Measurements from ENCODE around the gene MDFIC.

The MDFIC gene

DNA sequence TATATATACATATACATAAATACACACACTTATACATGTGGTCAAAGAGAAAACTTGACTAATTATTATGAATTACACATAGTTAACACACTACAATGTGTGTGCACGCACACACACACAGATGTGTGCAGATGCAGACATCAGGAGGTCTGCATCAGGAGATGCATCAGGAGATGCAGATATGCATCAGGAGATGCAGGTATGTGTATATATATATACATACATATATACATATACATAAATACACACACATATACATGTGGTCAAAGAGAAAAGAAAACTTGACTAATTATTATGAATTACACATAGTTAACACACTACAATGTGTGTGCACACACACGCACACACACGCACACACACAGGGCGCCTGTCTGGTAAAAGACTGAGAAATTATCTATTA lies 31.3 kb upstream of the MDFIC start:
- TF ChIP-seq, protein P1, sequence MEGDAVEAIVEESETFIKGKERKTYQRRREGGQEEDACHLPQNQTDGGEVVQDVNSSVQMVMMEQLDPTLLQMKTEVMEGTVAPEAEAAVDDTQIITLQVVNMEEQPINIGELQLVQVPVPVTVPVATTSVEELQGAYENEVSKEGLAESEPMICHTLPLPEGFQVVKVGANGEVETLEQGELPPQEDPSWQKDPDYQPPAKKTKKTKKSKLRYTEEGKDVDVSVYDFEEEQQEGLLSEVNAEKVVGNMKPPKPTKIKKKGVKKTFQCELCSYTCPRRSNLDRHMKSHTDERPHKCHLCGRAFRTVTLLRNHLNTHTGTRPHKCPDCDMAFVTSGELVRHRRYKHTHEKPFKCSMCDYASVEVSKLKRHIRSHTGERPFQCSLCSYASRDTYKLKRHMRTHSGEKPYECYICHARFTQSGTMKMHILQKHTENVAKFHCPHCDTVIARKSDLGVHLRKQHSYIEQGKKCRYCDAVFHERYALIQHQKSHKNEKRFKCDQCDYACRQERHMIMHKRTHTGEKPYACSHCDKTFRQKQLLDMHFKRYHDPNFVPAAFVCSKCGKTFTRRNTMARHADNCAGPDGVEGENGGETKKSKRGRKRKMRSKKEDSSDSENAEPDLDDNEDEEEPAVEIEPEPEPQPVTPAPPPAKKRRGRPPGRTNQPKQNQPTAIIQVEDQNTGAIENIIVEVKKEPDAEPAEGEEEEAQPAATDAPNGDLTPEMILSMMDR (IDR thresholded peaks at IDR 0.05) = no peak

DNA sequence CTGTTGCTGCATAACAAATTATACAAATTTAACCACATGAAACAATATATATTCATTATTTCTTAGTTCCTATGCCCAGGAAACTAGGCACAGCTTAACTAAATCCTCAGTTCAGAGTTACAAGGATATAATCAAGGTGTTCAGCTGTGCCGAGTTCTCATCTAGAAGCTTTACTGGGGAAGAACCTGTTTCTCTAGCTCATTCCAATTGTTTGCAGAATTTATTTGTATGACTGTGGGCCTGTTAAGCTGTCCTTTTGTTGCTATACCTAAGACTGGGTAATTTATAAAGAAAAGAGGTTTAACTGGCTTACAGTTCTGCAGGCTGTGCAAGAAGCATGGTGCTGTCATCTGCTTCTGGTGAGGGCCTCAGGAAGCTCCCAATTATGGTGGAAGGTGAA lies 21.8 kb upstream of the MDFIC start:
- TF ChIP-seq, protein P1 (IDR thresholded peaks at IDR 0.05) = no peak

DNA sequence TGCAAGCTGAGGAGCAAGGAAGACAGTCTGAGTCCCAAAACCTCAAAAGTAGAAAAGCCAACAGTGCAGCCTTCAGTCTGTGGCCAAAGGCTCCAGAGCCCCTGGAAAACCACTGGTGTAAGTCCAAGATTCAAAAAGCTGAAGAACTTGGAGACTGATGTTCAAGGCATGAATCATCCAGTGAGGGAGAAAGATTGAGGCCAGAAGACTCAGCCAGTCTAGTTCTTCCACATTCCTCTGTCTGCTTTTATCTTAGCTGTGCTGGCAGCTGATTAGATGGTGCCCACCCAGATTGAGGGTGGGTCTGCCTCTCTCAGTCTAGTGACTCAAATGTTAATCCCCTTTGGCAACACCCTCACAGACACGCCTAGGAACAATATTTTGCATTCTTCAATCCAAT lies 20.1 kb upstream of the MDFIC start:
- TF ChIP-seq, protein P1 (IDR thresholded peaks at IDR 0.05) = no peak

DNA sequence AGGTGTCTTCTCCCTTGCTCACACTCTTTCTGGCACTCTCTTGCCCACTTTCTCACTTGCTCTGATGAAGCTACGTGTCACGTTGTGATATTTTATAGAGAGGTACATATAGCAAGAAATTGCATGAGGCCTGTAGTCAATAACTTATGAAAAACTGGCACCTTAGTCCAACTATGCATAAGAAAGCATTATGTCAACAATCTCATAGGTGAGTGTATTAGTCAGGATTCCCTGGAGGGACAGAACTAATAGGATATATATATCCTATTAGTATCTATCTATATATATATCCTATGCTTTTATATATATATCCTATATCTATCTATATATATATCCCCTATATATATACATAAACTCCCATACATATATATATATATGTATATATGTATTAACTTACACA lies 18.8 kb upstream of the MDFIC start:
- TF ChIP-seq, protein P1 (IDR thresholded peaks at IDR 0.05) = no peak

DNA sequence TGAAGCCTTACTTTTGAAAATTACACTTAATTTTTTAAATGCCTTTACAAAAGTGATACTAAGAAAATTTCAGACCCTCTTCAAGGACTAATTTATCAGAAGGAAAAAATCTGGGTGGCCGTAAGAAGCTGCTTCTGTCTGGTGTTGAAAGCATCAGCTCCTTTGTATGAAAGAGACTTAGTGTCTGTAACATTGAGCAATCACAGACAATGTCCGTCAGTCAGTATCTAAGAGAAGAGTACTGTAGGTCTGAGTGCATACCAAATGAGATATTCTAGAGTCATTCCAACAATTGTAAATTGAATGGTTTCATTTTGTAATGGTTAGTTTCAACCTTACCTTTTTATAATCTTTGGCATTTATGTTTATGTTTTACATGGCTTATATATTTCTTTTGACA lies 11.1 kb upstream of the MDFIC start:
- TF ChIP-seq, protein P1 (IDR thresholded peaks at IDR 0.05) = no peak

DNA sequence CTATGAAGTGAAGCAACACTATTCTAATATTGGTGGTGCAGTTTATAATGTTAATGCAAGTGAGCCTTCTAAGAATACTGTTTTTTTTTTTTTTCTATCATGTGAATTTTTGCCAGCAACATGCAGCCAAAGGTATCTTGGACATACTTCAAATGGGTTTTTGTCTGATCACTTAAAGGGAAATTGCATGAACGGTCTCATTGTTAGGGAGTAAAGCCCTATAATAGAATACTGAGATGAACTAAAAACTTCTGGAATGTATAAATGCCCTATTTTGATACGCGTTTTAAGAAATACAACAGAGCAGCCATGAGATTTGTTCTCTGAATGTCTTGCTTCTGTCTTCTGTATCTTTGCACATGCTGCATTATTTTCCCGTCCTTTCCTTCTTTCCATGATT lies 10.5 kb upstream of the MDFIC start:
- TF ChIP-seq, protein P1 (IDR thresholded peaks at IDR 0.05) = no peak

DNA sequence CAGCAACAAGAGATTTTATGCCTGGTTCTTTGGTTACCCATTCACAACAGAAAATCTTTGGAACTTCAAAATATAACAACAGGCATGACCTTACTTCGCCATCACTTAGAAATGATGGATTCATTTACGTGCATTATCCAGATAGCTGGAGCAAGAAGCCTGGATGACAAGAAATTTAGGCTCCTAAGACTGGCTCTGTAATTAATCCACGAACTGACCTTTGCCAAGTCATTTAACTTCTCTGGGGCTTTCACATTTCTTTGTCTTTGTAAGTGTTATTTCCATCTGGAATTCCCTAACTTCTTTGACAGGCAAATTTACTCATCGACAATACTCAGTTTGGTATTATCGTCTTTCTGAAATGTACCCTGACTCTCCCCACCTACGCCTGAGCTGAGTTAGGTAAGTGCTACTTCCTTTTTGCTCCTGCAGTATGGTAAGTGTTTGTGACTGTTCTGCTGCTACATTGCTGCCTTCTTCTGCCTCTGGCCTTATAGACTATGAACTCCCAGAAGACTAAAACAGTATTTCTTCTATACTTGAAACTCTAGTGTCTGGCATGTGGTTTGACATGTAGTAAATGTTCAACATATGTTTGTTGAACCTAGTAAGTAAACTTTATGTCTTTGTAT lies 5.5 kb upstream of the MDFIC start:
- TF ChIP-seq, protein P1 (IDR thresholded peaks at IDR 0.05) = no peak
